GM23338 (cell line): Measurements from ENCODE around the gene PTGIR. TPM values are rescaled to one million over a fixed set of nuclear protein-coding genes. Genes with fewer than 3 reads are reported as not detected.

ENCODE experiments used
- ATAC-seq: fragments of 200-7000 bp; cut with Tn5 transposase; 3 replicates; pipeline ENCODE4 v1.9.1; 2020
- DNase-seq: peaks from one replicate; pipeline ENCODE4 v3.0.0-alpha.2; 2015; ENCODE audit warnings: low spot score
- H2AFZ ChIP-seq: fragments of 200-600 bp; sonication (generic); 2 replicates; pipeline ENCODE4 v1.8.0; 2016; ENCODE audit warnings: antibody characterized with exemption, mild to moderate bottlenecking, moderate library complexity
- H3F3A ChIP-seq: fragments of 200-600 bp; sonication (generic); replicated peaks from 2 replicates; pipeline ENCODE4 v1.8.0; 2017; ENCODE audit warnings: antibody characterized with exemption, mixed run types, low read depth
- H3K27ac ChIP-seq: fragments of 200-600 bp; sonication (generic); 2 replicates; pipeline ENCODE4 v1.6.1; 2016; ENCODE audit warnings: low read depth
- H3K27me3 ChIP-seq: fragments of 200-600 bp; sonication (generic); 2 replicates; pipeline ENCODE4 v1.8.0; 2016; ENCODE audit warnings: mild to moderate bottlenecking, mixed run types, moderate library complexity; ENCODE audit not compliant: insufficient read depth
- H3K36me3 ChIP-seq: fragments of 200-600 bp; sonication (generic); 2 replicates; pipeline ENCODE4 v1.8.0; 2016; ENCODE audit warnings: mild to moderate bottlenecking; ENCODE audit not compliant: insufficient read depth
- H3K4me1 ChIP-seq: fragments of 200-600 bp; sonication (generic); 2 replicates; pipeline ENCODE4 v1.8.0; 2016; ENCODE audit warnings: mild to moderate bottlenecking, moderate library complexity; ENCODE audit not compliant: insufficient read depth
- H3K4me2 ChIP-seq: fragments of 200-600 bp; sonication (generic); 2 replicates; pipeline ENCODE4 v1.7.1; 2017; ENCODE audit warnings: mixed run types
- H3K4me3 ChIP-seq: fragments of 200-600 bp; sonication (generic); 2 replicates; pipeline ENCODE4 v1.6.1; 2016; ENCODE audit warnings: mixed run types
- H3K79me2 ChIP-seq: fragments of 200-600 bp; sonication (generic); replicated peaks from 2 replicates; pipeline ENCODE4 v1.8.0; 2017; ENCODE audit warnings: mild to moderate bottlenecking; ENCODE audit not compliant: insufficient read depth
- H3K9me2 ChIP-seq: fragments of 200-600 bp; sonication (generic); 2 replicates; pipeline ENCODE4 v1.8.0; 2017; ENCODE audit not compliant: insufficient read depth
- H4K20me1 ChIP-seq: fragments of 200-600 bp; sonication (generic); replicated peaks from 2 replicates; pipeline ENCODE4 v1.8.0; 2017; ENCODE audit warnings: mild to moderate bottlenecking; ENCODE audit not compliant: insufficient read depth
- H3K27ac Mint-ChIP-seq: 2 replicates; pipeline ENCODE4 v1.8.0; 2020; ENCODE audit warnings: inconsistent platforms, mild to moderate bottlenecking, moderate library complexity, mixed read lengths
- H3K27me3 Mint-ChIP-seq: 3 replicates; pipeline ENCODE4 v1.8.0; 2022; ENCODE audit warnings: low read depth, mild to moderate bottlenecking, moderate library complexity, mixed read lengths, inconsistent platforms; ENCODE audit not compliant: insufficient read depth, poor library complexity
- H3K36me3 Mint-ChIP-seq: 3 replicates; pipeline ENCODE4 v1.8.0; 2021; ENCODE audit warnings: low read depth, mild to moderate bottlenecking, inconsistent platforms, moderate library complexity, mixed read lengths
- H3K4me1 Mint-ChIP-seq: 3 replicates; pipeline ENCODE4 v1.8.0; 2020; ENCODE audit warnings: mild to moderate bottlenecking, inconsistent platforms, mixed read lengths
- H3K4me3 Mint-ChIP-seq: 3 replicates; pipeline ENCODE4 v1.8.0; 2021; ENCODE audit warnings: moderate library complexity, mild to moderate bottlenecking, inconsistent platforms, mixed read lengths
- H3K9me3 Mint-ChIP-seq: 3 replicates; pipeline ENCODE4 v1.8.0; 2020; ENCODE audit warnings: moderate library complexity, mild to moderate bottlenecking, inconsistent platforms, mixed read lengths
- CTCF ChIP-seq, 2 experiments: fragments of 200-600 bp in 1 of 2; sonication (generic) in 1 of 2; conservative IDR thresholded peaks; 2 replicates each; pipeline versions ENCODE4 v1.5.1 to v1.6.1; 2016 to 2017; ENCODE audit warnings: antibody characterized with exemption in 2 of 2, low read depth in 2 of 2, mild to moderate bottlenecking in 2 of 2, moderate library complexity in 1 of 2
- EZH2phosphoT487 ChIP-seq: fragments of 200-600 bp; sonication (generic); IDR thresholded peaks from one replicate; pipeline ENCODE4 v1.8.1; 2018; ENCODE audit warnings: antibody characterized with exemption; ENCODE audit not compliant: unreplicated experiment
- JUNB ChIP-seq: IDR thresholded peaks from one replicate; pipeline ENCODE4 v1.6.1; 2016; ENCODE audit warnings: antibody characterized with exemption; ENCODE audit not compliant: unreplicated experiment
- NANOG ChIP-seq: IDR thresholded peaks from 2 replicates; pipeline ENCODE4 v1.6.1; 2016; ENCODE audit warnings: antibody characterized with exemption, borderline replicate concordance
- POLR2AphosphoS5 ChIP-seq: IDR thresholded peaks from 2 replicates; pipeline ENCODE4 v1.6.1; 2016; ENCODE audit warnings: antibody characterized with exemption, low read depth
- REST ChIP-seq: IDR thresholded peaks from one replicate; pipeline ENCODE4 v1.6.1; 2018; ENCODE audit warnings: antibody characterized with exemption; ENCODE audit not compliant: unreplicated experiment
- ZNF114 ChIP-seq: fragments of 250-450 bp; sonication (Bioruptor Pico); IDR thresholded peaks from 2 replicates; pipeline ENCODE4 v1.5.0; 2020; ENCODE audit warnings: mild to moderate bottlenecking, moderate library complexity
- ZNF331 ChIP-seq: fragments of 250-450 bp; sonication (Bioruptor Pico); IDR thresholded peaks from 2 replicates; pipeline ENCODE4 v1.5.0; 2020; ENCODE audit warnings: low read depth, mild to moderate bottlenecking, moderate library complexity
- ZNF462 ChIP-seq: fragments of 250-450 bp; sonication (Bioruptor Pico); IDR thresholded peaks from 2 replicates; pipeline ENCODE4 v1.5.0; 2020; ENCODE audit warnings: mild to moderate bottlenecking, moderate library complexity
- polyA plus RNA-seq: library from polyadenylated mRNA; unstranded; fragments of >200 nt; fragmentation: Nextera tagmentation; extraction: Ambion mirVana; gene quantifications from 2 replicates; pipeline ENCODE4 v1.2.1, GENCODE V29; 2016
- total RNA-seq: library from RNA; depleted of rRNA; stranded (reverse); fragments of >200 nt; shearing (Covaris generic); gene quantifications from 2 replicates; pipeline ENCODE4 v1.2.3, GENCODE V29; 2014
- TF ChIP-seq, protein P1 (sequence below): IDR thresholded peaks from 2 replicates; pipeline ENCODE4 v1.6.1; 2016; ENCODE audit warnings: antibody characterized with exemption

The PTGIR gene
- total and polyA plus RNA-seq, 2 experiments from 2014 or later: not detected

GRCh38 chr19:46633130-46633529 is 8.2 kb upstream of the PTGIR start:
- Histone ChIP-seq H2AFZ (no peak overlapping the region), H3F3A (0 out of 2 replicates have a peak, but pooled peaks cover 2% of the 10 kb centered on the region), H3K4me3 (no peak overlapping the region), H4K20me1 (no peaks in the 10 kb centered on the region; the same call in 1 of the 2 replicates), H3K4me1 (peaks cover 27% of the 10 kb centered on the region), H3K27me3 (peaks cover 53% of the 10 kb centered on the region), H3K9me2 (no peaks in the 10 kb centered on the region), H3K36me3 (no peaks in the 10 kb centered on the region), H3K27ac (no peak overlapping the region), H3K79me2 (no peaks in the 10 kb centered on the region), H3K4me2 (no peak overlapping the region)
- TF ChIP-seq EZH2phosphoT487: no peak
- TF ChIP-seq CTCF (conservative IDR thresholded peaks at IDR 0.05; ENCODE audit: low read depth in 2 of 2): no peak
- no peak for TF ChIP-seq POLR2AphosphoS5
- TF ChIP-seq ZNF114 (CRISPR knock-in tag): no peak
- TF ChIP-seq REST: no peak
- TF ChIP-seq ZNF331 (CRISPR knock-in tag): no peak
- TF ChIP-seq JUNB: no peak
- TF ChIP-seq, protein P1, sequence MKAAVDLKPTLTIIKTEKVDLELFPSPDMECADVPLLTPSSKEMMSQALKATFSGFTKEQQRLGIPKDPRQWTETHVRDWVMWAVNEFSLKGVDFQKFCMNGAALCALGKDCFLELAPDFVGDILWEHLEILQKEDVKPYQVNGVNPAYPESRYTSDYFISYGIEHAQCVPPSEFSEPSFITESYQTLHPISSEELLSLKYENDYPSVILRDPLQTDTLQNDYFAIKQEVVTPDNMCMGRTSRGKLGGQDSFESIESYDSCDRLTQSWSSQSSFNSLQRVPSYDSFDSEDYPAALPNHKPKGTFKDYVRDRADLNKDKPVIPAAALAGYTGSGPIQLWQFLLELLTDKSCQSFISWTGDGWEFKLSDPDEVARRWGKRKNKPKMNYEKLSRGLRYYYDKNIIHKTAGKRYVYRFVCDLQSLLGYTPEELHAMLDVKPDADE: no peak
- no peak for TF ChIP-seq NANOG
- H3K9me3 Mint-ChIP-seq: no peaks in the 10 kb centered on the region
- H3K4me1 Mint-ChIP-seq: peaks cover 23% of the 10 kb centered on the region
- H3K36me3 Mint-ChIP-seq: no peaks in the 10 kb centered on the region
- H3K27me3 Mint-ChIP-seq: peaks cover 37% of the 10 kb centered on the region
- peak overlapping the region; percentile 65; the same call in 2 of the 3 replicates for H3K4me3 Mint-ChIP-seq
- no peak overlapping the region for H3K27ac Mint-ChIP-seq
- no peak for DNase-seq
- ATAC-seq: no peak

DNA sequence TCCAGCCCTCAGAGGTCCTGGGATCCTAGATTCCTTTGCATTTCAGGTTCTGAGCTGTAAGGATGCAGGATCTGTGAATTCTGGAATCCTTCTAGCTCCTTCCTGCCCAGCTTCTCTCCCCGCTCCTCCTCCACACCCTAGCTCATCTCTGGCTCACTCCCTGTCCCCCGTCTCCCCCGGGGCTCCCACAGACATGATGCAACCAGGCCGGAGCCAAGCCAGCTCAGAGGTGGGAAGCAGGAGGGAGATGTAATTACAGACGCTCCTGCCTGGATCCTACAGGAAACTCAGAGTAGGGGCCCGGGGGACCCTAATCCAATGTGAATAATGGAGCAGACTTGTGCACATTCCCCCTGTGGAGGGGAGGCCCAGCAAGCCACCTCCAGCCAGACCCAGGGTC is 6.6 kb upstream of the PTGIR start:
- H3K9me2 ChIP-seq: no peaks in the 10 kb centered on the region
- H4K20me1 ChIP-seq: no peaks in the 10 kb centered on the region; the same call in 1 of the 2 replicates
- no peaks in the 10 kb centered on the region for H3K79me2 ChIP-seq
- Mint-ChIP-seq H3K36me3 (no peaks in the 10 kb centered on the region), H3K27me3 (peaks cover 39% of the 10 kb centered on the region), H3K4me3 (no peak overlapping the region), H3K4me1 (peaks cover 23% of the 10 kb centered on the region), H3K27ac (no peak overlapping the region), H3K9me3 (no peaks in the 10 kb centered on the region)
- H3K27me3 ChIP-seq: peaks cover 37% of the 10 kb centered on the region
- no peaks in the 10 kb centered on the region for H3K36me3 ChIP-seq
- DNase-seq (peak; percentile 34), ATAC-seq (no peak)
- H3K4me1 ChIP-seq: peaks cover 27% of the 10 kb centered on the region
- H3K27ac ChIP-seq: no peak overlapping the region
- peak overlapping the region; percentile 94 for H2AFZ ChIP-seq
- 0 out of 2 replicates have a peak, but pooled peaks cover 2% of the 10 kb centered on the region for H3F3A ChIP-seq
- H3K4me3 ChIP-seq: no peak overlapping the region
- H3K4me2 ChIP-seq: peak overlapping the region; percentile 51; the same call in 1 of the 2 replicates
- no peak for TF ChIP-seq ZNF331 (CRISPR knock-in tag)
- no peak for TF ChIP-seq EZH2phosphoT487
- TF ChIP-seq ZNF462: no peak
